GM23338 (cell line): ENCODE measurements around the gene FUT7. TPM values are rescaled to one million over a fixed set of nuclear protein-coding genes. Genes with fewer than 3 reads are reported as not detected.
"Not testable (repeated sequence)": the region's sequence is repeated elsewhere in the genome, so short reads cannot be mapped to it uniquely, and the experiment has no call there.

Source experiments
- ATAC-seq: fragments of 200-7000 bp; cut with Tn5 transposase; 3 replicates; pipeline ENCODE4 v1.9.1; 2020
- DNase-seq: peaks from one replicate; pipeline ENCODE4 v3.0.0-alpha.2; 2015; ENCODE audit warnings: low spot score
- H2AFZ ChIP-seq: fragments of 200-600 bp; sonication (generic); 2 replicates; pipeline ENCODE4 v1.8.0; 2016; ENCODE audit warnings: antibody characterized with exemption, mild to moderate bottlenecking, moderate library complexity
- H3F3A ChIP-seq: fragments of 200-600 bp; sonication (generic); replicated peaks from 2 replicates; pipeline ENCODE4 v1.8.0; 2017; ENCODE audit warnings: antibody characterized with exemption, mixed run types, low read depth
- H3K27ac ChIP-seq: fragments of 200-600 bp; sonication (generic); 2 replicates; pipeline ENCODE4 v1.6.1; 2016; ENCODE audit warnings: low read depth
- H3K27me3 ChIP-seq: fragments of 200-600 bp; sonication (generic); 2 replicates; pipeline ENCODE4 v1.8.0; 2016; ENCODE audit warnings: mild to moderate bottlenecking, mixed run types, moderate library complexity; ENCODE audit not compliant: insufficient read depth
- H3K36me3 ChIP-seq: fragments of 200-600 bp; sonication (generic); 2 replicates; pipeline ENCODE4 v1.8.0; 2016; ENCODE audit warnings: mild to moderate bottlenecking; ENCODE audit not compliant: insufficient read depth
- H3K4me1 ChIP-seq: fragments of 200-600 bp; sonication (generic); 2 replicates; pipeline ENCODE4 v1.8.0; 2016; ENCODE audit warnings: mild to moderate bottlenecking, moderate library complexity; ENCODE audit not compliant: insufficient read depth
- H3K4me2 ChIP-seq: fragments of 200-600 bp; sonication (generic); 2 replicates; pipeline ENCODE4 v1.7.1; 2017; ENCODE audit warnings: mixed run types
- H3K4me3 ChIP-seq: fragments of 200-600 bp; sonication (generic); 2 replicates; pipeline ENCODE4 v1.6.1; 2016; ENCODE audit warnings: mixed run types
- H3K79me2 ChIP-seq: fragments of 200-600 bp; sonication (generic); replicated peaks from 2 replicates; pipeline ENCODE4 v1.8.0; 2017; ENCODE audit warnings: mild to moderate bottlenecking; ENCODE audit not compliant: insufficient read depth
- H3K9me2 ChIP-seq: fragments of 200-600 bp; sonication (generic); 2 replicates; pipeline ENCODE4 v1.8.0; 2017; ENCODE audit not compliant: insufficient read depth
- H4K20me1 ChIP-seq: fragments of 200-600 bp; sonication (generic); replicated peaks from 2 replicates; pipeline ENCODE4 v1.8.0; 2017; ENCODE audit warnings: mild to moderate bottlenecking; ENCODE audit not compliant: insufficient read depth
- H3K27ac Mint-ChIP-seq: 2 replicates; pipeline ENCODE4 v1.8.0; 2020; ENCODE audit warnings: inconsistent platforms, mild to moderate bottlenecking, moderate library complexity, mixed read lengths
- H3K27me3 Mint-ChIP-seq: 3 replicates; pipeline ENCODE4 v1.8.0; 2022; ENCODE audit warnings: low read depth, mild to moderate bottlenecking, moderate library complexity, mixed read lengths, inconsistent platforms; ENCODE audit not compliant: insufficient read depth, poor library complexity
- H3K36me3 Mint-ChIP-seq: 3 replicates; pipeline ENCODE4 v1.8.0; 2021; ENCODE audit warnings: low read depth, mild to moderate bottlenecking, inconsistent platforms, moderate library complexity, mixed read lengths
- H3K4me1 Mint-ChIP-seq: 3 replicates; pipeline ENCODE4 v1.8.0; 2020; ENCODE audit warnings: mild to moderate bottlenecking, inconsistent platforms, mixed read lengths
- H3K4me3 Mint-ChIP-seq: 3 replicates; pipeline ENCODE4 v1.8.0; 2021; ENCODE audit warnings: moderate library complexity, mild to moderate bottlenecking, inconsistent platforms, mixed read lengths
- H3K9me3 Mint-ChIP-seq: 3 replicates; pipeline ENCODE4 v1.8.0; 2020; ENCODE audit warnings: moderate library complexity, mild to moderate bottlenecking, inconsistent platforms, mixed read lengths
- CREB1 ChIP-seq: fragments of 250-450 bp; sonication (Bioruptor Pico); IDR thresholded peaks from 2 replicates; pipeline ENCODE4 v1.5.0; 2020; ENCODE audit warnings: low read depth, mild to moderate bottlenecking, moderate library complexity
- CTCF ChIP-seq, 2 experiments: fragments of 200-600 bp in 1 of 2; sonication (generic) in 1 of 2; conservative IDR thresholded peaks; 2 replicates each; pipeline versions ENCODE4 v1.5.1 to v1.6.1; 2016 to 2017; ENCODE audit warnings: antibody characterized with exemption in 2 of 2, low read depth in 2 of 2, mild to moderate bottlenecking in 2 of 2, moderate library complexity in 1 of 2
- ETS1 ChIP-seq: IDR thresholded peaks from 2 replicates; pipeline ENCODE4 v1.6.1; 2016; ENCODE audit warnings: antibody characterized with exemption
- EZH2 ChIP-seq: fragments of 200-600 bp; sonication (generic); IDR thresholded peaks from one replicate; pipeline ENCODE4 v1.8.0; 2017; ENCODE audit warnings: antibody characterized with exemption, mild to moderate bottlenecking, low read depth; ENCODE audit not compliant: unreplicated experiment
- JUNB ChIP-seq: IDR thresholded peaks from one replicate; pipeline ENCODE4 v1.6.1; 2016; ENCODE audit warnings: antibody characterized with exemption; ENCODE audit not compliant: unreplicated experiment
- POLR2AphosphoS5 ChIP-seq: IDR thresholded peaks from 2 replicates; pipeline ENCODE4 v1.6.1; 2016; ENCODE audit warnings: antibody characterized with exemption, low read depth
- STAT1 ChIP-seq: IDR thresholded peaks from one replicate; pipeline ENCODE4 v1.6.1; 2016; ENCODE audit warnings: antibody characterized with exemption; ENCODE audit not compliant: unreplicated experiment
- ZNF114 ChIP-seq: fragments of 250-450 bp; sonication (Bioruptor Pico); IDR thresholded peaks from 2 replicates; pipeline ENCODE4 v1.5.0; 2020; ENCODE audit warnings: mild to moderate bottlenecking, moderate library complexity
- ZNF331 ChIP-seq: fragments of 250-450 bp; sonication (Bioruptor Pico); IDR thresholded peaks from 2 replicates; pipeline ENCODE4 v1.5.0; 2020; ENCODE audit warnings: low read depth, mild to moderate bottlenecking, moderate library complexity
- ZNF462 ChIP-seq: fragments of 250-450 bp; sonication (Bioruptor Pico); IDR thresholded peaks from 2 replicates; pipeline ENCODE4 v1.5.0; 2020; ENCODE audit warnings: mild to moderate bottlenecking, moderate library complexity
- polyA plus RNA-seq: library from polyadenylated mRNA; unstranded; fragments of >200 nt; fragmentation: Nextera tagmentation; extraction: Ambion mirVana; gene quantifications from 2 replicates; pipeline ENCODE4 v1.2.1, GENCODE V29; 2016
- total RNA-seq: library from RNA; depleted of rRNA; stranded (reverse); fragments of >200 nt; shearing (Covaris generic); gene quantifications from 2 replicates; pipeline ENCODE4 v1.2.3, GENCODE V29; 2014

The FUT7 gene
- total and polyA plus RNA-seq, 2 experiments from 2014 or later: not detected

GRCh38 chr9:137004285-137004684, 27.6 kb downstream of the FUT7 start:
- TF ChIP-seq CTCF (conservative IDR thresholded peaks at IDR 0.05; ENCODE audit: low read depth in 2 of 2) (peak; percentile 50 to 55), CREB1 (peak; percentile 75)
- H3K4me1 ChIP-seq, H3K36me3 Mint-ChIP-seq, H2AFZ ChIP-seq, H3K4me1 Mint-ChIP-seq, H4K20me1 ChIP-seq, H3K4me3 ChIP-seq, H3K27me3 ChIP-seq, H3F3A ChIP-seq, H3K9me2 ChIP-seq, H3K27ac Mint-ChIP-seq, H3K36me3 ChIP-seq, DNase-seq, H3K27me3 Mint-ChIP-seq, ATAC-seq, H3K4me3 Mint-ChIP-seq, H3K27ac ChIP-seq, H3K4me2 ChIP-seq, H3K79me2 ChIP-seq: not testable (repeated sequence)
- peaks cover 19% of the 10 kb centered on the region for H3K9me3 Mint-ChIP-seq

- DNase-seq (no peak), ATAC-seq (no peak)
- Histone ChIP-seq H3F3A (no peaks in the 10 kb centered on the region), H3K79me2 (no peaks in the 10 kb centered on the region), H3K9me2 (no peaks in the 10 kb centered on the region), H3K27me3 (peaks cover 3% of the 10 kb centered on the region; the same call in 1 of the 2 replicates), H3K4me3 (no peak overlapping the region), H2AFZ (no peak overlapping the region), H3K36me3 (no peaks in the 10 kb centered on the region), H4K20me1 (no peaks in the 10 kb centered on the region), H3K4me1 (no peaks in the 10 kb centered on the region), H3K4me2 (no peak overlapping the region), H3K27ac (no peak overlapping the region)
- Mint-ChIP-seq H3K4me1 (peaks cover under 1% of the 10 kb centered on the region; the same call in 2 of the 3 replicates), H3K9me3 (peaks cover 19% of the 10 kb centered on the region), H3K36me3 (peaks cover 6% of the 10 kb centered on the region; the same call in 2 of the 3 replicates), H3K4me3 (no peak overlapping the region), H3K27me3 (peaks cover 6% of the 10 kb centered on the region), H3K27ac (no peak overlapping the region)
- TF ChIP-seq STAT1 (no peak), POLR2AphosphoS5 (no peak), ETS1 (no peak), ZNF114 (CRISPR knock-in tag) (no peak), JUNB (no peak), ZNF462 (CRISPR knock-in tag) (no peak), EZH2 (no peak), ZNF331 (CRISPR knock-in tag) (no peak)
Measured at GRCh38 chr9:137002646-137003041, 29.2 kb downstream of the FUT7 start.
